DMS153 treated with DMSO at 0.1 percent for 48 hours (cell line): ENCODE measurements around the gene COG1.
A peak's percentile ranks its signal among the peaks of the same experiment; 100 is the strongest.

Experiments
- DNase-seq: peaks from one replicate; lab custom pipeline; 2025; ENCODE audit not compliant: unreplicated experiment; lab: John Stamatoyannopoulos, UW

Gene COG1

GRCh38 chr17:73197161-73197560, 4.3 kb downstream of the COG1 start:
- DNase-seq = no peak

GRCh38 chr17:73198201-73198929, 5.5 kb downstream of the COG1 start:
- no peak for DNase-seq

- DNase-seq = no peak
Observed at GRCh38 chr17:73198930-73199260, 6.0 kb downstream of the COG1 start.

GRCh38 chr17:73199751-73200317, 7.0 kb downstream of the COG1 start:
- no peak for DNase-seq

- DNase-seq = no peak
Observed at GRCh38 chr17:73200476-73200875, 7.6 kb downstream of the COG1 start.

DNA sequence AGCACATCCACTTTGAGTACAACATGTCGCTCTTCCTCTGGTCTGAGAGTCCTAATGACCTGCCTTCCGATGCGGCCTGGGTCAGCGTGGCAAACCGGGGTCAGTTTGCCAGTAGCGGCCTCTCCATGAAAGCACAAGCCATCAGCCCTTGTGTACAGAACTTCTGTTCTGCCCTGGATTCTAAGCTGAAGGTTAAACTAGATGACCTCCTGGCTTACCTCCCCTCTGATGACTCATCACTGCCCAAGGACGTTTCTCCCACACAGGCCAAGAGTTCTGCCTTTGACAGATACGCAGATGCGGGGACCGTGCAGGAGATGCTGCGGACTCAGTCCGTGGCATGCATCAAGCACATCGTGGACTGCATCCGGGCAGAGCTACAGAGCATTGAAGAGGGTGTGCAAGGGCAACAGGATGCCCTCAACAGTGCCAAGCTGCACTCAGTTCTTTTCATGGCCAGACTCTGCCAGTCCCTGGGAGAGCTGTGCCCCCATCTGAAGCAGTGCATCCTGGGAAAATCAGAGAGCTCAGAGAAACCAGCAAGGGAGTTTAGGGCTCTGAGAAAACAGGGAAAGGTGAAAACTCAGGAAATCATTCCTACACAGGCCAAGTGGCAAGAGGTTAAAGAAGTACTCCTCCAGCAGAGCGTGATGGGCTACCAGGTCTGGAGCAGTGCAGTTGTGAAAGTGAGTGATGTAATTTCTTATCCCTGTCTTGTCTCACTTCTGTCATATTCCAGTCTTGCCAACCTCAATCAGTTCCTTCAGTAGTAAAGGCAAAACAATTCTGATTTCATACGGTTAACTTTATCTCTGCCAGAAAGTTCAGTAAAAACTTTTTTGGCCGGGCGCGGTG, 8.6 kb downstream of the COG1 start:
- DNase-seq = no peak

DNA sequence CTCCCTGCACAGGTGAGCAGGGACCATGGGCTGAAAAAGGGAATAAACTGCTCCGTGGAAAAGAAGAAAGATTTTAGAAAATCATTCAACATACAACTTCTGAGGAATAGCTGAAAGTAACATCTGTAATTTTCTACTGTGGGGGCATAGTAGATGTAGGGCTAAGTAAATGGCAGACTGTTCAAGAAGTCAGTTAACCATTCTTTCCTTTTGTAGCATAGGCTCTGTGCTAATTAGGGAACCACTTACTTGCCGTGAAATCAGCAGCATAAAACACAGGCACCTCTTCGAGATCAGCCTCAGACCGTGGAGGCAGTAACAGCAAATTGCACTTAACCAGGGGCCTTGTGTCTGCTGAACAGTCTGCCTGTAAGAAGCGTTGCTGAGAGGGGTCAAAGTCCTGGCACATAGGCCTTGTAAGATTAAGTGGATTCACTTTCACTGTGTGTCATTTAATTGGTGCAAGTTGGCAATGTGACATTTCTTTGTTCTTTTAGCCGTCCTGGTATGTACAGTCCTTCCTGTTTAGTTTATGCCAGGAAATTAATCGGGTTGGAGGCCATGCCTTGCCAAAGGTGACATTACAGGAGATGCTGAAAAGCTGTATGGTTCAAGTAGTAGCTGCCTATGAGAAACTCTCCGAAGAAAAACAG, 10.4 kb downstream of the COG1 start:
- peak; percentile 27 for DNase-seq

- DNase-seq = no peak
Observed at GRCh38 chr17:73203788-73204479, 11.1 kb downstream of the COG1 start.

- peak; percentile 96 for DNase-seq
Observed at GRCh38 chr17:73205459-73205961, 12.7 kb downstream of the COG1 start.

- DNase-seq = no peak
Observed at GRCh38 chr17:73208139-73208827, 15.4 kb downstream of the COG1 start.

DNA sequence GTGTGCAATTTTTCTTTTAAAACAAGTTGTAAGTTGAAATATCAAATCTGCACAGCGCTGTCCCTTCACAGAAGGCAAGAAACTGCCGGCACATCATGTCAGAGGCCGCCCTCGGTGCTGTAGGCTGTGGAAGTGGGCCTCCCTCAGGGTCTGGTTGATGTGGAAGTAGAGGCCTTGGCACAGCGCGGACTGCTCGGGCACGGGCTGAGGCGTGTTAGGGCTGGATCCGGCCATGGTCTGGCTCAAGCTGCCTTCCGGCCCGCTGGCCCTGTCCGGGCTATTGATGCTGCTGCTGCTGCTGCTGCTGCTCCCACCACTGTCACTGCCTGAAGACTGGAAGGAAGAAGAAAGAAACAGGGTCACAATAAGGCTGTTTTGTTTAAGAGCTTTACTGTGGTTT, 16.6 kb downstream of the COG1 start:
- DNase-seq = no peak

DNA sequence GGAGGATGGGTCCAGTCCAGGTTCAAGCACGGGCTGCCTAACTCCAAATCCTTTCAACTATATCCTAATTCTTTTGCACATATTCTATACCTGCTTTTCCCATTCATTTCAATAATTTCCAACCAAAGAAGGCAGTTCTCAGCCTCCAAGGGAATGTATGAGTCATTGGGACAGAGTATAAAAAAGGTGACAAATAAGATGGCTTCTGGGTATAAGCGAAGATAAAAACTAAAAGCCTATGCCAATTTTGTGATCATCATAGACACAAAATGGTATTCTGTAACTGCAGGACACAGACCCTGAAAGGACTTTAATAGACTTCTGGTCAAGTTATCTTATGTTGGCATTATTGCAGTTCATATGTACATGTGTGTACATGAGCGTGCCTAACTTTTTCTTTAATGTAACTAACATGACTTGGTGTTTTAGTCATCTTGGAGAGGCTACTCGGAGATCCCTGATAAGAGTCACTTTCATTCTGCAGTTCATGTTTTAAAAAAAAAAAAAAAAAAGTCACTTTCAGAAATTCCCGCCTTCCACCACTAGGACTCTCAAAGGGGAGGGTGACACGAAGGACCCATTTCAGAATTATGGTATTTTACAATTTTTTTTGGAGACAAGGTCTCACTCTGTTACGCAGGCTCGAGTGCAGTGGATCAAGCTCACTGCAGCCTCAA, 17.3 kb downstream of the COG1 start:
- no peak for DNase-seq

DNA sequence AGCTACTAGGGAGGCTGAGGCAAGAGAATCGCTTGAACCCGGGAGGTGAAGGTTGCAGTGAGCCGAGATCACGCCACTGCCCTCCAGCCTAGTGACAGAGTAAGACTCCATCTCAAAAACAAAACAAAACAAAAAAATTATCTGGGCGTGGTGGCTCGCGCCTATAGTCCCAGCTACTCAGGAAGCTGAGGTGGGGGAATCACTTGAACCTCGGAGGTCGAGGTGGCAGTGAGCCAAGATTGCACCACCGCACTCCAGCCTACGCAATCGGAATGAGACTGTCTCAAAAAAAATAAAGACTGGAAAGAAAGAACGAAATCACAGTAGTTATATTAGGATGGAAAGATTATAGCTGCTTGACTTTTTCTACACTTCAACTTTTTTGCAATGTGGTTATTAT, 18.9 kb downstream of the COG1 start:
- DNase-seq = no peak

DNA sequence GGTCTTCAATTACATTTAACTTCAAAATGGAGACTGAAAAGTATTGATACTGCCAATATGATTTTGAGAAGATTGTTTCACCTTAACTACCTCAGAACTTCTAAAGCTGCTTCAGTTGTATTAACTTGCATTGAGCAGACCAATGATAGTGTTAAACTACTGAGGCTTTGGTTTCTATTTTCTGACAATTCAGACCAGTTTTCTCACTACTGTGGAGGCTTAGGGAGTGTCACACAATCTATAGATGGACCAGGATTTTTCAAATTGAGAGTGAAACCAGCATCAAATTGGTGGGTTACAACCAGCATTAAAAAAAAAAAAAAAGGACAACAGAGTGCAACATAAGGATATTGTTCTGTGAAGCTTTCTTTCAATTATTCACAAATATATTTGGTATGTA, 21.2 kb downstream of the COG1 start:
- DNase-seq = no peak

DNA sequence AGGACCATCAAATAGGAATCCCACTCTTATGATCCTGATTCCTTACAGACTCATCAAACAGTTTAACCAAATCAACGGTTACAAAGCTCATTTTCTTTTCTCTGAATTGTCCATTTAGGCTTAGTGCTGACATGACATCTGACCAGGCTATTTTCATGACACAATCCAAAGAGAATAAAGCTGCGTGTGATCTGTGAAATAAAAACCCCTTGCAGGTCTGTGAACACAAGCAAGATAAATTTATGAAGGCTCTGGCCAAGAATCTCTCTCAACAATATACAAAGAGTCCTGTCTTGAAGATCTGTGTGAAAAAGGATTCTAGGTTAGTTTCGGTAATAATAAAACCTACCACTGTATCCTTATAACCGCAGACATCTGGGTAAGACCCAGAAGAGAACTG, 22.0 kb downstream of the COG1 start:
- DNase-seq = no peak

- no peak for DNase-seq
Observed at GRCh38 chr17:73215447-73215846, 22.6 kb downstream of the COG1 start.

- DNase-seq = no peak
Observed at GRCh38 chr17:73223626-73224230, 30.9 kb downstream of the COG1 start.

- DNase-seq = no peak
Observed at GRCh38 chr17:73224237-73224636, 31.4 kb downstream of the COG1 start.

DNA sequence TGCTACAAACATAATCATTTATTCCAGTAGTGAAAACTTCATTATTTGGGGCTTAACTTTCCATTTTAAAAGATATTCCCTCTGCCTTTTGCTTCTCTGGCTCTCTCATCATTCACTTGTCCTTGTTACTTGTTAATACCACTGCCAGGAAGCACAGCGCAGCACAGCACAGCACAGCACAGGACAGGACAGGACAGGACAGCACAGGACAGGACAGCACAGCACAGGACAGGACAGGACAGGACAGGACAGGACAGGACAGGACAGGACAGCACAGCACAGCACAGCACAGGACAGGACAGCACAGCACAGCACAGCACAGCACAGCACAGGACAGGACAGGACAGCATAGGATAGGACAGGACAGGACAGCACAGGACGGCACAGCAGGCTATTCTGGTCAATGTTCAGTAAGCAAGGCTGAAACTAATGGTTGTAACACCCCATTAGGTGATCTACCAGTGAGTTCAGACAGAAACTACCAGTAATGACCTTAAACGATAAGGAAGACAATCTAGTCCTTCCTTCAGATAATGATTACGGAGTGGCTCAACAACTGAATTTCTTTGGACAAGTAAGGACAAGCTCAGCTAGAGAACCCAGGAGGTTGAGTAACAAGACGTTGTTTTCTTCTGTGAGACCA, 31.9 kb downstream of the COG1 start:
- no peak for DNase-seq
